ENCODE measurements around the gene NUDT22.

NUDT22 gene

GRCh38 chr11:64241491-64242374 is 15.7 kb downstream of the NUDT22 start:
- ChIA-PET CTCF (interaction anchor here (0.6 to 0.7 kb wide), 2 partner anchors 9 to 13 kb away, joined by 4 to 5 read pairs; no protein-coding TSS in a partner anchor), POLR2A (ENCODE audit: low non-redundant PET) (interaction anchor here (0.5 to 1.0 kb wide), 9 partner anchors 9 to 83 kb away, joined by 3 to 4 read pairs (median 3); no protein-coding TSS in a partner anchor)
- H3K27ac ChIP-seq = peak overlapping the region; percentile 98
- DNase-seq (ENCODE audit: low spot score) = no peak
- no peak for TF ChIP-seq CTCF (conservative IDR thresholded peaks at IDR 0.05; ENCODE audit: low read depth)

- TF ChIP-seq CTCF (conservative IDR thresholded peaks at IDR 0.05; ENCODE audit: low read depth) = no peak
Measured at GRCh38 chr11:64243236-64243854, 17.3 kb downstream of the NUDT22 start.

GRCh38 chr11:64244107-64244506 is 18.0 kb downstream of the NUDT22 start:
- CTCF ChIA-PET = interaction anchor here (0.6 to 0.8 kb wide), 2 partner anchors 96 to 104 kb away, joined by 3 to 4 read pairs; no protein-coding TSS in a partner anchor
- no peak for DNase-seq (ENCODE audit: low spot score)
- H3K27ac ChIP-seq = peak overlapping the region; percentile 98
- POLR2A ChIA-PET (ENCODE audit: low non-redundant PET) = interaction anchor here (1.7 kb wide), 1 partner anchor 24 kb away, joined by 6 read pairs; no protein-coding TSS in a partner anchor
- TF ChIP-seq CTCF (conservative IDR thresholded peaks at IDR 0.05; ENCODE audit: low read depth) = no peak

More at GRCh38 chr11:64243236-64243854, 17.3 kb downstream of the NUDT22 start:
- H3K27ac ChIP-seq = peak overlapping the region; percentile 98
- CTCF ChIA-PET = interaction anchor here (0.7 to 0.8 kb wide), 3 partner anchors 9 to 104 kb away, joined by 3 to 4 read pairs (median 3); no protein-coding TSS in a partner anchor
- no peak for DNase-seq (ENCODE audit: low spot score)
- POLR2A ChIA-PET (ENCODE audit: low non-redundant PET) = interaction anchor here (0.5 to 1.7 kb wide), 2 partner anchors 25 to 1438 kb away, joined by 3 to 6 read pairs; no protein-coding TSS in a partner anchor

- POLR2A ChIA-PET (ENCODE audit: low non-redundant PET) = interaction anchor here (0.6 to 1.7 kb wide), 5 partner anchors 21 to 40 kb away, joined by 3 to 7 read pairs (median 5); no protein-coding TSS in a partner anchor
- H3K27ac ChIP-seq = peak overlapping the region; percentile 98
- TF ChIP-seq CTCF (conservative IDR thresholded peaks at IDR 0.05; ENCODE audit: low read depth) = no peak
- CTCF ChIA-PET = interaction anchor here (0.6 kb wide), 2 partner anchors 94 to 109 kb away, joined by 3 read pairs; no protein-coding TSS in a partner anchor
- DNase-seq (ENCODE audit: low spot score) = no peak
Measured at GRCh38 chr11:64244966-64245365, 18.9 kb downstream of the NUDT22 start.

GRCh38 chr11:64245401-64245796 is 19.3 kb downstream of the NUDT22 start:
- CTCF ChIA-PET = interaction anchor here (0.6 to 0.7 kb wide), 3 partner anchors 30 to 110 kb away, joined by 3 read pairs; no protein-coding TSS in a partner anchor
- DNase-seq (ENCODE audit: low spot score) = no peak
- TF ChIP-seq CTCF (conservative IDR thresholded peaks at IDR 0.05; ENCODE audit: low read depth) = no peak
- POLR2A ChIA-PET (ENCODE audit: low non-redundant PET) = interaction anchor here (0.6 to 1.5 kb wide), 5 partner anchors 22 to 58 kb away, joined by 3 to 7 read pairs (median 5); no protein-coding TSS in a partner anchor
- H3K27ac ChIP-seq = peak overlapping the region; percentile 98
